CD4-positive, alpha-beta T cell (primary cell): Measurements from ENCODE around the gene ILDR1. TPM values are rescaled to one million over a fixed set of nuclear protein-coding genes. Genes with fewer than 3 reads are reported as not detected.

ENCODE experiments used
- ATAC-seq: fragments of 200-7000 bp; cut with Tn5 transposase; one replicate; pipeline ENCODE4 v1.10.0; 2022; ENCODE audit warnings: mild to moderate bottlenecking; ENCODE audit not compliant: poor library complexity
- CTCF ChIA-PET: fragments of 350-600 bp; sonication (Branson Sonifier 250); formaldehyde crosslinking; loops from one replicate; lab custom pipeline; 2021; ENCODE audit warnings: antibody characterized with exemption, inconsistent platforms; lab: Charles Lee
- POLR2A ChIA-PET: fragments of 350-600 bp; sonication (Branson Sonifier 250); formaldehyde crosslinking; loops from one replicate; lab custom pipeline; 2021; ENCODE audit warnings: antibody characterized with exemption, inconsistent platforms; lab: Charles Lee
- DNase-seq, 14 experiments: peaks; one replicate each; pipeline ENCODE4 v3.0.0-alpha.2; 2013 to 2020; ENCODE audit warnings: mixed read lengths in 2 of 14
- H3K27ac ChIP-seq, 2 donors: one replicate each; pipeline versions ENCODE4 v1.5.1 to v1.7.0; 2013; ENCODE audit warnings: low read length in 2 of 2, low read depth in 1 of 2, mild to moderate bottlenecking in 1 of 2
- H3K27me3 ChIP-seq, 2 experiments: 1 replicate in 1 of 2; 2 replicates in 1 of 2; pipeline versions ENCODE4 v1.6.1 to v1.7.0; 2013; ENCODE audit warnings: low read length in 2 of 2, control low read depth in 1 of 2, mild to moderate bottlenecking in 1 of 2, moderate library complexity in 1 of 2; ENCODE audit not compliant: insufficient read depth in 2 of 2, control insufficient read depth in 1 of 2
- H3K36me3 ChIP-seq: one replicate; pipeline ENCODE4 v1.6.1; 2013; ENCODE audit warnings: low read length, control low read depth; ENCODE audit not compliant: insufficient read depth
- H3K4me1 ChIP-seq: one replicate; pipeline ENCODE4 v1.6.1; 2013; ENCODE audit warnings: low read length, control low read depth; ENCODE audit not compliant: insufficient read depth
- H3K4me3 ChIP-seq: one replicate; pipeline ENCODE4 v1.5.1; 2013; ENCODE audit warnings: mild to moderate bottlenecking, low read length, moderate library complexity
- H3K9me3 ChIP-seq, 2 experiments: 1 replicate in 1 of 2; 2 replicates in 1 of 2; pipeline versions ENCODE4 v1.6.1 to v1.7.0; 2013; ENCODE audit warnings: low read length in 2 of 2, mild to moderate bottlenecking in 2 of 2, control low read depth in 1 of 2, moderate library complexity in 1 of 2; ENCODE audit not compliant: control insufficient read depth in 1 of 2, insufficient read depth in 1 of 2
- H3K27ac Mint-ChIP-seq: one replicate; pipeline ENCODE4 v1.8.0; 2020; ENCODE audit warnings: mixed read lengths
- H3K27me3 Mint-ChIP-seq: one replicate; pipeline ENCODE4 v1.8.0; 2021; ENCODE audit warnings: mixed read lengths
- H3K36me3 Mint-ChIP-seq: one replicate; pipeline ENCODE4 v1.8.0; 2021; ENCODE audit warnings: low read depth, mixed read lengths
- H3K4me1 Mint-ChIP-seq: one replicate; pipeline ENCODE4 v1.8.0; 2021; ENCODE audit warnings: low read depth, mixed read lengths
- H3K4me3 Mint-ChIP-seq: one replicate; pipeline ENCODE4 v1.8.0; 2020; ENCODE audit warnings: mild to moderate bottlenecking, mixed read lengths
- H3K9me3 Mint-ChIP-seq: one replicate; pipeline ENCODE4 v1.8.0; 2020; ENCODE audit warnings: mixed read lengths
- CTCF ChIP-seq: fragments of 200-600 bp; IDR thresholded peaks from one replicate; pipeline ENCODE4 v1.8.0; 2022; ENCODE audit warnings: antibody characterized with exemption, mild to moderate bottlenecking
- intact Hi-C, 2 experiments: fragments of 100-400 bp; cut with DNase I in 1 of 2; cut with micrococcal nuclease in 1 of 2; formaldehyde crosslinking; loops; one replicate each; pipeline versions ENCODE4 v1.15.1 to v1.9.0; 2023 to 2025; cut with DNase I, micrococcal nuclease
- total RNA-seq, 174 experiments: library from RNA in 2 of 174; stranded (reverse) in 2 of 174; gene quantifications; one replicate each; pipeline ENCODE4 v1.2.3 and lab custom pipeline; 2021 to 2026

ILDR1 gene
- total RNA-seq, 2 experiments from 2014 or later: not detected

GRCh38 chr3:122003606-122004005 lies 18.4 kb downstream of the ILDR1 start:
- no peak for TF ChIP-seq CTCF
- no peak for ATAC-seq
- Histone ChIP-seq H3K36me3 (no peaks in the 10 kb centered on the region), H3K4me1 (no peaks in the 10 kb centered on the region), H3K9me3 (no peaks in the 10 kb centered on the region), H3K27me3 (peaks cover 8 to 12% of the 10 kb centered on the region in 2 experiments), H3K27ac (no peak overlapping the region), H3K4me3 (no peak overlapping the region)
- no peak overlapping the region for H3K27ac Mint-ChIP-seq
- ChIA-PET CTCF (no interaction called here), POLR2A (no interaction called here)
- intact Hi-C loops: no loop called here
- no peak overlapping the region for H3K4me3 Mint-ChIP-seq
- H3K4me1 Mint-ChIP-seq: no peaks in the 10 kb centered on the region
- no peaks in the 10 kb centered on the region for H3K36me3 Mint-ChIP-seq
- no peak for DNase-seq
- peaks cover 29% of the 10 kb centered on the region for H3K27me3 Mint-ChIP-seq
- no peaks in the 10 kb centered on the region for H3K9me3 Mint-ChIP-seq

GRCh38 chr3:122003112-122003511 lies 18.9 kb downstream of the ILDR1 start:
- TF ChIP-seq CTCF: no peak
- Mint-ChIP-seq H3K4me3 (no peak overlapping the region), H3K27ac (no peak overlapping the region), H3K9me3 (no peaks in the 10 kb centered on the region), H3K4me1 (no peaks in the 10 kb centered on the region), H3K36me3 (no peaks in the 10 kb centered on the region), H3K27me3 (peaks cover 29% of the 10 kb centered on the region)
- ATAC-seq (no peak), DNase-seq (peak in 1 of 14 experiments; percentile 22)
- CTCF ChIA-PET: no interaction called here
- no peak overlapping the region for H3K27ac ChIP-seq
- no peak overlapping the region for H3K4me3 ChIP-seq
- peaks cover 8 to 12% of the 10 kb centered on the region in 2 experiments for H3K27me3 ChIP-seq
- H3K9me3 ChIP-seq: no peaks in the 10 kb centered on the region
- no peaks in the 10 kb centered on the region for H3K36me3 ChIP-seq
- intact Hi-C loops: no loop called here
- H3K4me1 ChIP-seq: no peaks in the 10 kb centered on the region
- POLR2A ChIA-PET: no interaction called here

- ChIA-PET POLR2A (no interaction called here), CTCF (no interaction called here)
- peaks cover 8 to 12% of the 10 kb centered on the region in 2 experiments for H3K27me3 ChIP-seq
- Mint-ChIP-seq H3K9me3 (no peaks in the 10 kb centered on the region), H3K4me3 (no peak overlapping the region), H3K27ac (no peak overlapping the region), H3K36me3 (no peaks in the 10 kb centered on the region), H3K4me1 (no peaks in the 10 kb centered on the region), H3K27me3 (peaks cover 29% of the 10 kb centered on the region)
- ATAC-seq (no peak), DNase-seq (no peak)
- TF ChIP-seq CTCF: no peak
- no peaks in the 10 kb centered on the region for H3K36me3 ChIP-seq
- no peaks in the 10 kb centered on the region for H3K9me3 ChIP-seq
- intact Hi-C loops: no loop called here
- H3K4me1 ChIP-seq: no peaks in the 10 kb centered on the region
- no peak overlapping the region for H3K27ac ChIP-seq
- H3K4me3 ChIP-seq: no peak overlapping the region
These were observed 19.4 kb downstream of the ILDR1 start for GRCh38 chr3:122002611-122003010.
